ENCODE results near the gene FANCB.

Gene FANCB

GRCh38 chrX:14872851-14873675 lies at the start of gene FANCB, which contains the start of gene MOSPD2:
Gene FANCB (minus strand): TSS chrX:14873069. CDS start chrX:14865510, 7,559 bp downstream.
Gene MOSPD2 (plus strand): TSS chrX:14873421. CDS start chrX:14873529, 108 bp downstream.
- Mint-ChIP-seq H3K27me3 (ENCODE audit: low read depth) (no peaks in the 10 kb centered on the region), H3K27ac (peak within 1 kb of the TSS; percentile 78), H3K4me1 (ENCODE audit: low read depth) (peaks cover 20% of the 10 kb centered on the region), H3K9me3 (no peaks in the 10 kb centered on the region), H3K36me3 (ENCODE audit: low read depth) (peaks cover 9% of the 10 kb centered on the region), H3K4me3 (peak within 1 kb of the TSS; percentile 84)

- H3K27me3 Mint-ChIP-seq (ENCODE audit: low read depth) = no peaks in the 10 kb centered on the region
- H3K9me3 Mint-ChIP-seq = no peaks in the 10 kb centered on the region
- peaks cover 11% of the 10 kb centered on the region for H3K36me3 Mint-ChIP-seq (ENCODE audit: low read depth)
- H3K4me1 Mint-ChIP-seq (ENCODE audit: low read depth) = no peaks in the 10 kb centered on the region
- no peak overlapping the region for H3K4me3 Mint-ChIP-seq
- no peak overlapping the region for H3K27ac Mint-ChIP-seq
These were observed 49.6 kb upstream of the FANCB start for GRCh38 chrX:14922437-14922836.

- H3K27ac Mint-ChIP-seq = no peak overlapping the region
- H3K9me3 Mint-ChIP-seq = no peaks in the 10 kb centered on the region
- no peaks in the 10 kb centered on the region for H3K4me1 Mint-ChIP-seq (ENCODE audit: low read depth)
- no peak overlapping the region for H3K4me3 Mint-ChIP-seq
- H3K27me3 Mint-ChIP-seq (ENCODE audit: low read depth) = no peaks in the 10 kb centered on the region
- H3K36me3 Mint-ChIP-seq (ENCODE audit: low read depth) = peaks cover 11% of the 10 kb centered on the region
These were observed 47.3 kb upstream of the FANCB start for GRCh38 chrX:14920196-14920595.

- Mint-ChIP-seq H3K27me3 (ENCODE audit: low read depth) (no peaks in the 10 kb centered on the region), H3K4me1 (ENCODE audit: low read depth) (no peaks in the 10 kb centered on the region), H3K27ac (no peak overlapping the region), H3K36me3 (ENCODE audit: low read depth) (peaks cover 11% of the 10 kb centered on the region), H3K4me3 (no peak overlapping the region), H3K9me3 (no peaks in the 10 kb centered on the region)
These were observed 46.5 kb upstream of the FANCB start for GRCh38 chrX:14919407-14919806.

GRCh38 chrX:14916017-14916674 lies 43.3 kb upstream of the FANCB start:
- no peaks in the 10 kb centered on the region for H3K27me3 Mint-ChIP-seq (ENCODE audit: low read depth)

GRCh38 chrX:14915596-14915995 lies 42.7 kb upstream of the FANCB start:
- peaks cover 13% of the 10 kb centered on the region for H3K36me3 Mint-ChIP-seq (ENCODE audit: low read depth)
- no peaks in the 10 kb centered on the region for H3K27me3 Mint-ChIP-seq (ENCODE audit: low read depth)
- H3K4me1 Mint-ChIP-seq (ENCODE audit: low read depth) = peaks cover 4% of the 10 kb centered on the region
- H3K27ac Mint-ChIP-seq = no peak overlapping the region
- no peaks in the 10 kb centered on the region for H3K9me3 Mint-ChIP-seq
- H3K4me3 Mint-ChIP-seq = no peak overlapping the region

More at GRCh38 chrX:14916017-14916674, 43.3 kb upstream of the FANCB start:
- Mint-ChIP-seq H3K4me3 (no peak overlapping the region), H3K4me1 (ENCODE audit: low read depth) (peaks cover 4% of the 10 kb centered on the region), H3K9me3 (no peaks in the 10 kb centered on the region), H3K27ac (no peak overlapping the region), H3K36me3 (ENCODE audit: low read depth) (peaks cover 11% of the 10 kb centered on the region)

GRCh38 chrX:14913241-14913640 lies 40.4 kb upstream of the FANCB start:
- Mint-ChIP-seq H3K4me3 (no peak overlapping the region), H3K36me3 (ENCODE audit: low read depth) (peaks cover 10% of the 10 kb centered on the region), H3K27me3 (ENCODE audit: low read depth) (no peaks in the 10 kb centered on the region), H3K27ac (no peak overlapping the region), H3K9me3 (no peaks in the 10 kb centered on the region), H3K4me1 (ENCODE audit: low read depth) (peaks cover 4% of the 10 kb centered on the region)

GRCh38 chrX:14903891-14904290 lies 31.0 kb upstream of the FANCB start:
- H3K4me1 Mint-ChIP-seq (ENCODE audit: low read depth) = peaks cover 3% of the 10 kb centered on the region
- H3K27me3 Mint-ChIP-seq (ENCODE audit: low read depth) = no peaks in the 10 kb centered on the region
- no peak overlapping the region for H3K27ac Mint-ChIP-seq
- H3K9me3 Mint-ChIP-seq = no peaks in the 10 kb centered on the region
- peaks cover 33% of the 10 kb centered on the region for H3K36me3 Mint-ChIP-seq (ENCODE audit: low read depth)
- H3K4me3 Mint-ChIP-seq = no peak overlapping the region

- Mint-ChIP-seq H3K4me3 (no peak overlapping the region), H3K9me3 (no peaks in the 10 kb centered on the region), H3K4me1 (ENCODE audit: low read depth) (peaks cover 3% of the 10 kb centered on the region), H3K27me3 (ENCODE audit: low read depth) (no peaks in the 10 kb centered on the region), H3K36me3 (ENCODE audit: low read depth) (peaks cover 35% of the 10 kb centered on the region), H3K27ac (no peak overlapping the region)
These were observed 29.7 kb upstream of the FANCB start for GRCh38 chrX:14902537-14902936.

- H3K27ac Mint-ChIP-seq = peak overlapping the region; percentile 65
- no peaks in the 10 kb centered on the region for H3K9me3 Mint-ChIP-seq
- peaks cover 43% of the 10 kb centered on the region for H3K36me3 Mint-ChIP-seq (ENCODE audit: low read depth)
- H3K4me3 Mint-ChIP-seq = no peak overlapping the region
- peaks cover 8% of the 10 kb centered on the region for H3K4me1 Mint-ChIP-seq (ENCODE audit: low read depth)
- H3K27me3 Mint-ChIP-seq (ENCODE audit: low read depth) = no peaks in the 10 kb centered on the region
These were observed 26.7 kb upstream of the FANCB start for GRCh38 chrX:14899607-14900006.

GRCh38 chrX:14897042-14897441 lies 24.2 kb upstream of the FANCB start:
- peaks cover 29% of the 10 kb centered on the region for H3K36me3 Mint-ChIP-seq (ENCODE audit: low read depth)
- no peak overlapping the region for H3K27ac Mint-ChIP-seq
- no peak overlapping the region for H3K4me3 Mint-ChIP-seq
- no peaks in the 10 kb centered on the region for H3K9me3 Mint-ChIP-seq
- H3K27me3 Mint-ChIP-seq (ENCODE audit: low read depth) = no peaks in the 10 kb centered on the region
- H3K4me1 Mint-ChIP-seq (ENCODE audit: low read depth) = peaks cover 8% of the 10 kb centered on the region

- Mint-ChIP-seq H3K27me3 (ENCODE audit: low read depth) (no peaks in the 10 kb centered on the region), H3K4me3 (no peak overlapping the region), H3K36me3 (ENCODE audit: low read depth) (peaks cover 26% of the 10 kb centered on the region), H3K4me1 (ENCODE audit: low read depth) (peaks cover 8% of the 10 kb centered on the region), H3K27ac (no peak overlapping the region), H3K9me3 (no peaks in the 10 kb centered on the region)
These were observed 23.4 kb upstream of the FANCB start for GRCh38 chrX:14896273-14896672.

GRCh38 chrX:14886252-14886651 lies 13.4 kb upstream of the FANCB start:
- Mint-ChIP-seq H3K9me3 (no peaks in the 10 kb centered on the region), H3K4me3 (no peak overlapping the region), H3K27me3 (ENCODE audit: low read depth) (no peaks in the 10 kb centered on the region), H3K27ac (no peak overlapping the region), H3K36me3 (ENCODE audit: low read depth) (peaks cover 10% of the 10 kb centered on the region), H3K4me1 (ENCODE audit: low read depth) (peaks cover 9% of the 10 kb centered on the region)

GRCh38 chrX:14884714-14885113 lies 11.8 kb upstream of the FANCB start:
- H3K9me3 Mint-ChIP-seq = no peaks in the 10 kb centered on the region
- H3K4me1 Mint-ChIP-seq (ENCODE audit: low read depth) = peaks cover 7% of the 10 kb centered on the region
- H3K36me3 Mint-ChIP-seq (ENCODE audit: low read depth) = peaks cover 5% of the 10 kb centered on the region
- no peak overlapping the region for H3K27ac Mint-ChIP-seq
- H3K4me3 Mint-ChIP-seq = no peak overlapping the region
- H3K27me3 Mint-ChIP-seq (ENCODE audit: low read depth) = no peaks in the 10 kb centered on the region

- H3K27me3 Mint-ChIP-seq (ENCODE audit: low read depth) = no peaks in the 10 kb centered on the region
- H3K4me3 Mint-ChIP-seq = no peak overlapping the region
- H3K9me3 Mint-ChIP-seq = no peaks in the 10 kb centered on the region
- peaks cover 5% of the 10 kb centered on the region for H3K36me3 Mint-ChIP-seq (ENCODE audit: low read depth)
- peaks cover 7% of the 10 kb centered on the region for H3K4me1 Mint-ChIP-seq (ENCODE audit: low read depth)
- H3K27ac Mint-ChIP-seq = peak overlapping the region; percentile 58
These were observed 11.0 kb upstream of the FANCB start for GRCh38 chrX:14883826-14884225.

Measured in T-helper 1 cell treated with Interleukin-12 subunit alpha and Interleukin-12 subunit beta and Interleukin-4 antibody, amounts not matched to agents 30 μg/mL and 1 μg/mL, for 36 hours (primary cell).